Loucy (cell line): Measurements from ENCODE around the gene CHCHD4.

Source experiments
- EZH2phosphoT487 ChIP-seq: fragments of 200-600 bp; IDR thresholded peaks from 2 replicates; pipeline ENCODE4 v1.6.1; 2018; ENCODE audit warnings: antibody characterized with exemption, mild to moderate bottlenecking, moderate library complexity, borderline replicate concordance
- TF ChIP-seq, protein P1 (sequence below): fragments of 200-600 bp; sonication (generic); conservative IDR thresholded peaks from 2 replicates; pipeline ENCODE4 v1.5.1; 2014; ENCODE audit warnings: mild to moderate bottlenecking, antibody characterized with exemption, low read length

DNA sequence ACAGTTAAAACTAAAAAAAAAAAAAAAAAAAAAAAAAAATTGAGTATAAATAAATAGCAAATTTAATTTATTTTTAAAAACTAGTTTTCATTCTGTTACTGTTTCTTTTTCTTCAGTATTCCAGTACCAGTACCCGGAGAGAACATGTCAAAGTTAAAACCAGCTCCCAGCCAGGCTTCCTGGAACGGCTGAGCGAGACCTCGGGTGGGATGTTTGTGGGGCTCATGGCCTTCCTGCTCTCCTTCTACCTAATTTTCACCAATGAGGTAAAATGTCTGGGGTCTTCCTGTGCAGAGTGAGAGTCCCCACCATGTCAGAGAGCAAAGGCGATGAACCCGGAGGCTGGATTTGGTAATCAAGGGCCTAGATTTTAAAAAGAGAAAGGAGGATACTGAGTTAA, 4.6 kb upstream of the CHCHD4 start:
- TF ChIP-seq, protein P1, sequence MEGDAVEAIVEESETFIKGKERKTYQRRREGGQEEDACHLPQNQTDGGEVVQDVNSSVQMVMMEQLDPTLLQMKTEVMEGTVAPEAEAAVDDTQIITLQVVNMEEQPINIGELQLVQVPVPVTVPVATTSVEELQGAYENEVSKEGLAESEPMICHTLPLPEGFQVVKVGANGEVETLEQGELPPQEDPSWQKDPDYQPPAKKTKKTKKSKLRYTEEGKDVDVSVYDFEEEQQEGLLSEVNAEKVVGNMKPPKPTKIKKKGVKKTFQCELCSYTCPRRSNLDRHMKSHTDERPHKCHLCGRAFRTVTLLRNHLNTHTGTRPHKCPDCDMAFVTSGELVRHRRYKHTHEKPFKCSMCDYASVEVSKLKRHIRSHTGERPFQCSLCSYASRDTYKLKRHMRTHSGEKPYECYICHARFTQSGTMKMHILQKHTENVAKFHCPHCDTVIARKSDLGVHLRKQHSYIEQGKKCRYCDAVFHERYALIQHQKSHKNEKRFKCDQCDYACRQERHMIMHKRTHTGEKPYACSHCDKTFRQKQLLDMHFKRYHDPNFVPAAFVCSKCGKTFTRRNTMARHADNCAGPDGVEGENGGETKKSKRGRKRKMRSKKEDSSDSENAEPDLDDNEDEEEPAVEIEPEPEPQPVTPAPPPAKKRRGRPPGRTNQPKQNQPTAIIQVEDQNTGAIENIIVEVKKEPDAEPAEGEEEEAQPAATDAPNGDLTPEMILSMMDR, result no peak
- no peak for TF ChIP-seq EZH2phosphoT487
